ENCODE measurements around the gene MAML2. TPM values are rescaled to one million over a fixed set of nuclear protein-coding genes. Genes with fewer than 3 reads are reported as not detected.
A peak's percentile ranks its signal among the peaks of the same experiment; 100 is the strongest.

The MAML2 gene
- total RNA-seq, 1 experiment from 2014 or later, result 2.9 TPM

DNA sequence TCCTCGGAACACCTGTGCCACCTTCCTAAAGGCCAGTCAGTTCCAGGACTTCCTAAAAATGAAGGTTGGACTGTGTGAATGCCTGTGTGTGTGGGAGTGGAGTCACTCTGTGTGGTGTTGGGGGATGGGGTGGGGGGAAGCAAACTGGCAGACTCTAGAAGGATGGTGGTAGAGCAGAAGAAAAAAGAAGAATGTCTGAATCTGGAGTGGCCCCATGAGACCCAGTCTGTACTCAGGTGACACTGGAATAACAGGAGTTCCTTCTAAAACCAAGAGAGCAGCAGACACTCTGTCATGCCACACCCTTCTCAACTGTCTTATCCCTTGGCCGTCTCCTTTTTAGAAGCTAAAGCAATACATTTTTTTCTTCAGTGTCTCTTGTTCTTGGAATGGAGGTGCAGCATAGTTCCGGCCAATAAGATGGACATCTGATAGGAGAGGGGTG lies 82.9 kb downstream of the MAML2 start:
- DNase-seq (ENCODE audit: low read depth, low spot score), result no peak
- peaks cover 14% of the 10 kb centered on the region for H3K4me1 ChIP-seq (ENCODE audit: control insufficient read depth, insufficient read depth, low read length)
- H3K4me3 ChIP-seq (ENCODE audit: low read depth in 2 of 2, low read length in 2 of 2), result no peak overlapping the region

DNA sequence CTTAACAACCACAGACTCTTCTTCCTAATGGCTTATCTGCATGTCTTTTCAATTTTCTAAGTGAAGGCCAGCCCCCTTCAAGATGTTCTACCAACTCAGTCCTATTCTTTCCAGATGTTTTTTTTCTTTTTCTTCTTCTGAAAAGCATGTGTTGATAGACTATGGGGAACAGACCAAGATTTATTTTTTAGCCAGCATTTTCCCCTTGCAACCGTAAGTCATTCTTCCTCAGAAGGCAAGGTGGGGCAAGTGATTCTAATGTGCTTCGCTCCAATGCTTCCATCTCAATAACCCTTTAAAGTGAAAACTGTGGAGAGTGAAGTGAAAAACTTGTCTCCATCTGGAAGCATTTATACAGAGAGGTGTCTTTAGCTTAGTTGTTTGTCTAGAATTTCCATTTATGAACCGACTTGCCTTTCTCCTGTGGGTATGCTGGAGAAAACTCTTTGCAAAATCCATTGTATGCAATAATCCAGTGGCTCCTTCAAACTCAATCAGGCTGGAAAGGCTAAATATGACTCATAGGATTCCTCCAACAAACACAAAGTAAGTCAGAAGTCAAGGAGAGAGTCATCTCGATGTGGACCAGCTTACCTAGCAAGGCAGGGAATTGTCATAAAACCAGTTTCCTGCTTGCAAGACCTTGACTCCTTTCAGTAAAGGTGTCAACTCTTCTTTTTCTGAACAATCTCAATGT lies 83.7 kb downstream of the MAML2 start:
- in situ Hi-C loops (cut with HindIII; ENCODE audit: low pct_unique_long_range_greater_than_20kb, low sequenced_read_pairs) (no loop called here), intact Hi-C loops (cut with micrococcal nuclease; ENCODE audit: unreplicated experiment) (no loop called here)
- BruUV-seq (replicated peaks), result no TSS peak
- Histone ChIP-seq H3K36me3 (ENCODE audit: control insufficient read depth, insufficient read depth, low read length) (no peaks in the 10 kb centered on the region), H3K27me3 (ENCODE audit: control insufficient read depth, insufficient read depth, low read length) (no peaks in the 10 kb centered on the region), H3K4me3 (ENCODE audit: low read depth in 2 of 2, low read length in 2 of 2) (no peak overlapping the region), H3K4me1 (ENCODE audit: control insufficient read depth, insufficient read depth, low read length) (peaks cover 14% of the 10 kb centered on the region), H3K27ac (ENCODE audit: low read length) (no peak overlapping the region), H3K9me3 (ENCODE audit: control insufficient read depth, insufficient read depth, low read depth, low read length) (no peaks in the 10 kb centered on the region)
- no peak for TF ChIP-seq POLR2AphosphoS5 (IDR thresholded peaks at IDR 0.05; ENCODE audit: low read depth, low read length)
- DNase-seq (ENCODE audit: low read depth, low spot score), result no peak
- POLR2A ChIA-PET, result no interaction called here
- peak; percentile 63 for ATAC-seq
- CTCF ChIA-PET, result interaction anchor here (0.6 kb wide), 1 partner anchor 244 kb away, joined by 4 read pairs; no protein-coding TSS in a partner anchor

More for the DNA sequence above, 82.9 kb downstream of the MAML2 start:
- CTCF ChIA-PET, result no interaction called here
- in situ Hi-C loops (cut with HindIII; ENCODE audit: low pct_unique_long_range_greater_than_20kb, low sequenced_read_pairs) (no loop called here), intact Hi-C loops (cut with micrococcal nuclease; ENCODE audit: unreplicated experiment) (no loop called here)
- TF ChIP-seq POLR2AphosphoS5 (IDR thresholded peaks at IDR 0.05; ENCODE audit: low read depth, low read length), result no peak
- TF ChIP-seq, protein P1, sequence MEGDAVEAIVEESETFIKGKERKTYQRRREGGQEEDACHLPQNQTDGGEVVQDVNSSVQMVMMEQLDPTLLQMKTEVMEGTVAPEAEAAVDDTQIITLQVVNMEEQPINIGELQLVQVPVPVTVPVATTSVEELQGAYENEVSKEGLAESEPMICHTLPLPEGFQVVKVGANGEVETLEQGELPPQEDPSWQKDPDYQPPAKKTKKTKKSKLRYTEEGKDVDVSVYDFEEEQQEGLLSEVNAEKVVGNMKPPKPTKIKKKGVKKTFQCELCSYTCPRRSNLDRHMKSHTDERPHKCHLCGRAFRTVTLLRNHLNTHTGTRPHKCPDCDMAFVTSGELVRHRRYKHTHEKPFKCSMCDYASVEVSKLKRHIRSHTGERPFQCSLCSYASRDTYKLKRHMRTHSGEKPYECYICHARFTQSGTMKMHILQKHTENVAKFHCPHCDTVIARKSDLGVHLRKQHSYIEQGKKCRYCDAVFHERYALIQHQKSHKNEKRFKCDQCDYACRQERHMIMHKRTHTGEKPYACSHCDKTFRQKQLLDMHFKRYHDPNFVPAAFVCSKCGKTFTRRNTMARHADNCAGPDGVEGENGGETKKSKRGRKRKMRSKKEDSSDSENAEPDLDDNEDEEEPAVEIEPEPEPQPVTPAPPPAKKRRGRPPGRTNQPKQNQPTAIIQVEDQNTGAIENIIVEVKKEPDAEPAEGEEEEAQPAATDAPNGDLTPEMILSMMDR (IDR thresholded peaks at IDR 0.05), result no peak
- TF ChIP-seq TCF7L2 (IDR thresholded peaks at IDR 0.05; ENCODE audit: low read depth, low read length), result no peak
- TF ChIP-seq, protein P2, sequence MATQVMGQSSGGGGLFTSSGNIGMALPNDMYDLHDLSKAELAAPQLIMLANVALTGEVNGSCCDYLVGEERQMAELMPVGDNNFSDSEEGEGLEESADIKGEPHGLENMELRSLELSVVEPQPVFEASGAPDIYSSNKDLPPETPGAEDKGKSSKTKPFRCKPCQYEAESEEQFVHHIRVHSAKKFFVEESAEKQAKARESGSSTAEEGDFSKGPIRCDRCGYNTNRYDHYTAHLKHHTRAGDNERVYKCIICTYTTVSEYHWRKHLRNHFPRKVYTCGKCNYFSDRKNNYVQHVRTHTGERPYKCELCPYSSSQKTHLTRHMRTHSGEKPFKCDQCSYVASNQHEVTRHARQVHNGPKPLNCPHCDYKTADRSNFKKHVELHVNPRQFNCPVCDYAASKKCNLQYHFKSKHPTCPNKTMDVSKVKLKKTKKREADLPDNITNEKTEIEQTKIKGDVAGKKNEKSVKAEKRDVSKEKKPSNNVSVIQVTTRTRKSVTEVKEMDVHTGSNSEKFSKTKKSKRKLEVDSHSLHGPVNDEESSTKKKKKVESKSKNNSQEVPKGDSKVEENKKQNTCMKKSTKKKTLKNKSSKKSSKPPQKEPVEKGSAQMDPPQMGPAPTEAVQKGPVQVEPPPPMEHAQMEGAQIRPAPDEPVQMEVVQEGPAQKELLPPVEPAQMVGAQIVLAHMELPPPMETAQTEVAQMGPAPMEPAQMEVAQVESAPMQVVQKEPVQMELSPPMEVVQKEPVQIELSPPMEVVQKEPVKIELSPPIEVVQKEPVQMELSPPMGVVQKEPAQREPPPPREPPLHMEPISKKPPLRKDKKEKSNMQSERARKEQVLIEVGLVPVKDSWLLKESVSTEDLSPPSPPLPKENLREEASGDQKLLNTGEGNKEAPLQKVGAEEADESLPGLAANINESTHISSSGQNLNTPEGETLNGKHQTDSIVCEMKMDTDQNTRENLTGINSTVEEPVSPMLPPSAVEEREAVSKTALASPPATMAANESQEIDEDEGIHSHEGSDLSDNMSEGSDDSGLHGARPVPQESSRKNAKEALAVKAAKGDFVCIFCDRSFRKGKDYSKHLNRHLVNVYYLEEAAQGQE (IDR thresholded peaks at IDR 0.05; ENCODE audit: insufficient read depth in 1 of 2, low read depth in 2 of 2, low read length in 1 of 2), result no peak
- TF ChIP-seq SIN3A (IDR thresholded peaks at IDR 0.05; ENCODE audit: borderline replicate concordance, insufficient read depth, low read depth, low read length), result no peak
- BruUV-seq (replicated peaks), result no TSS peak
- ATAC-seq, result peak; percentile 31; the same call in 1 of the 2 replicates
- POLR2A ChIA-PET, result no interaction called here
- Histone ChIP-seq H3K27ac (ENCODE audit: low read length) (no peak overlapping the region), H3K36me3 (ENCODE audit: control insufficient read depth, insufficient read depth, low read length) (no peaks in the 10 kb centered on the region), H3K27me3 (ENCODE audit: control insufficient read depth, insufficient read depth, low read length) (no peaks in the 10 kb centered on the region), H3K9me3 (ENCODE audit: control insufficient read depth, insufficient read depth, low read depth, low read length) (no peaks in the 10 kb centered on the region)

All from Panc1 (cell line).